Keratinocyte (primary cell): ENCODE results near the gene RAMP1. TPM values are rescaled to one million over a fixed set of nuclear protein-coding genes. Genes with fewer than 3 reads are reported as not detected.

Experiments
- DNase-seq: peaks from one replicate; pipeline ENCODE4 v3.0.0-alpha.2; 2011; ENCODE audit warnings: low read depth, missing footprints, low spot score
- FAIRE-seq: peaks from 2 replicates; lab custom pipeline; 2011; peaks lifted over from hg19 to GRCh38; lab: Jason Lieb, UNC
- H2AFZ ChIP-seq: 2 replicates; pipeline ENCODE4 v1.6.0; 2012; ENCODE audit warnings: low read length, control low read depth, inconsistent platforms; ENCODE audit not compliant: control insufficient read depth
- H3K27ac ChIP-seq: 2 replicates; pipeline ENCODE4 v1.5.1; 2011; ENCODE audit warnings: low read length; ENCODE audit not compliant: control insufficient read depth, insufficient read depth
- H3K27me3 ChIP-seq: 3 replicates; pipeline ENCODE4 v1.6.0; 2011; ENCODE audit warnings: low read length; ENCODE audit not compliant: control insufficient read depth, insufficient read depth; ENCODE audit errors: extremely low read depth
- H3K36me3 ChIP-seq, 2 experiments: 2 replicates in 1 of 2; 3 replicates in 1 of 2; pipeline ENCODE4 v1.5.1; 2011; ENCODE audit warnings: low read length in 2 of 2, mild to moderate bottlenecking in 1 of 2; ENCODE audit not compliant: control insufficient read depth in 2 of 2, insufficient read depth in 2 of 2; ENCODE audit errors: extremely low read depth in 1 of 2
- H3K4me1 ChIP-seq: 3 replicates; pipeline ENCODE4 v1.5.1; 2011; ENCODE audit warnings: low read length; ENCODE audit not compliant: control insufficient read depth, insufficient read depth; ENCODE audit errors: extremely low read depth
- H3K4me2 ChIP-seq: 3 replicates; pipeline ENCODE4 v1.6.0; 2011; ENCODE audit warnings: low read depth, low read length; ENCODE audit not compliant: control insufficient read depth, insufficient read depth; ENCODE audit errors: extremely low read depth
- H3K4me3 ChIP-seq, 3 experiments: fragments of 200-600 bp in 1 of 3; sonication (generic) in 1 of 3; 2 replicates in 2 of 3; 3 replicates in 1 of 3; pipeline ENCODE4 v1.5.1; 2011 to 2016; ENCODE audit warnings: low read length in 3 of 3, mild to moderate bottlenecking in 3 of 3, control low read depth in 2 of 3, inconsistent platforms in 1 of 3, low read depth in 1 of 3, mixed read lengths in 1 of 3, mixed run types in 1 of 3, moderate library complexity in 1 of 3; ENCODE audit not compliant: control insufficient read depth in 2 of 3, insufficient read depth in 2 of 3; ENCODE audit errors: extremely low read depth in 1 of 3
- H3K79me2 ChIP-seq: 2 replicates; pipeline ENCODE4 v1.6.0; 2012; ENCODE audit warnings: low read length; ENCODE audit not compliant: control insufficient read depth, insufficient read depth
- H3K9ac ChIP-seq: 3 replicates; pipeline ENCODE4 v1.6.0; 2011; ENCODE audit warnings: low read length; ENCODE audit not compliant: control insufficient read depth, insufficient read depth; ENCODE audit errors: extremely low read depth
- H3K9me1 ChIP-seq: 3 replicates; pipeline ENCODE4 v1.6.0; 2011; ENCODE audit warnings: low read length; ENCODE audit not compliant: control insufficient read depth, insufficient read depth; ENCODE audit errors: extremely low read depth
- H3K9me3 ChIP-seq: 2 replicates; pipeline ENCODE4 v1.5.1; 2012; ENCODE audit warnings: low read depth, low read length; ENCODE audit not compliant: control insufficient read depth
- H4K20me1 ChIP-seq: 3 replicates; pipeline ENCODE4 v1.6.0; 2011; ENCODE audit warnings: low read length; ENCODE audit not compliant: control insufficient read depth, insufficient read depth; ENCODE audit errors: extremely low read depth
- CTCF ChIP-seq, 3 experiments: IDR thresholded peaks in 1 of 3; conservative IDR thresholded peaks in 1 of 3; optimal IDR thresholded peaks in 1 of 3; 2 replicates in 2 of 3; 3 replicates in 1 of 3; pipeline versions ENCODE3 to v1.5.1; 2011; ENCODE audit warnings: low read length in 3 of 3, mild to moderate bottlenecking in 3 of 3, moderate library complexity in 2 of 3, control low read depth in 1 of 3, inconsistent platforms in 1 of 3; ENCODE audit not compliant: insufficient read depth in 2 of 3; ENCODE audit errors: extremely low read depth in 1 of 3
- EZH2 ChIP-seq: IDR thresholded peaks from one replicate; pipeline ENCODE4 v1.6.1; 2012; ENCODE audit warnings: inconsistent platforms, mild to moderate bottlenecking, low read length, moderate library complexity
- dilution Hi-C: fragments of 300-500 bp; cut with MboI; formaldehyde crosslinking; loops from one replicate; pipeline ENCODE4 v1.7.0; 2020; ENCODE audit warnings: low sequenced_read_pairs; ENCODE audit not compliant: extremely low pct_ligation_motif_present
- polyA plus RNA-seq, 5 experiments: library from polyadenylated mRNA; depleted of rRNA in 3 of 5; stranded (reverse) in 3 of 5; stranded (forward) in 1 of 5; unstranded in 1 of 5; fragments of >200 nt; gene quantifications; 1 replicate in 1 of 5; 2 replicates in 3 of 5; 3 replicates in 1 of 5; pipeline versions ENCODE4 v1.2.1 to v1.2.3, GENCODE V29; 2011 to 2012; ENCODE audit warnings: missing spikeins in 2 of 5, low read depth in 1 of 5, low replicate concordance in 1 of 5

The RAMP1 gene
- polyA plus RNA-seq, 1 donor (not counting 4 experiments of a cell fraction or from before 2014, with no cell fraction given) = 0.69 TPM

- Histone ChIP-seq H3K9ac (no peak overlapping the region), H3K4me3 (no peak overlapping the region), H3K27ac (no peak overlapping the region), H3K4me2 (no peak overlapping the region), H4K20me1 (no peaks in the 10 kb centered on the region), H3K27me3 (no peaks in the 10 kb centered on the region), H3K36me3 (no peaks in the 10 kb centered on the region), H2AFZ (no peak overlapping the region), H3K4me1 (no peaks in the 10 kb centered on the region), H3K9me1 (no peaks in the 10 kb centered on the region), H3K79me2 (no peaks in the 10 kb centered on the region), H3K9me3 (no peaks in the 10 kb centered on the region)
- TF ChIP-seq EZH2 (no peak), CTCF (optimal IDR thresholded peaks at IDR 0.05 in 1 of 3, IDR thresholded peaks at IDR 0.05 in 1 of 3, conservative IDR thresholded peaks at IDR 0.05 in 1 of 3; ENCODE audit: extremely low read depth in 1 of 3, insufficient read depth in 2 of 3, low read length in 3 of 3) (no peak)
- dilution Hi-C loops = no loop called here
- no peak for FAIRE-seq
- no peak for DNase-seq
Measured at GRCh38 chr2:237915576-237915975, 56.2 kb downstream of the RAMP1 start.

GRCh38 chr2:237916296-237916695 lies 56.9 kb downstream of the RAMP1 start:
- no peak overlapping the region for H3K4me2 ChIP-seq
- H4K20me1 ChIP-seq = no peaks in the 10 kb centered on the region
- H2AFZ ChIP-seq = no peak overlapping the region
- H3K9ac ChIP-seq = no peak overlapping the region
- TF ChIP-seq CTCF (optimal IDR thresholded peaks at IDR 0.05 in 1 of 3, IDR thresholded peaks at IDR 0.05 in 1 of 3, conservative IDR thresholded peaks at IDR 0.05 in 1 of 3; ENCODE audit: extremely low read depth in 1 of 3, insufficient read depth in 2 of 3, low read length in 3 of 3) = no peak
- TF ChIP-seq EZH2 = no peak
- DNase-seq (no peak), FAIRE-seq (no peak)
- H3K79me2 ChIP-seq = no peaks in the 10 kb centered on the region
- dilution Hi-C loops = no loop called here
- H3K27me3 ChIP-seq = no peaks in the 10 kb centered on the region
- H3K9me1 ChIP-seq = no peaks in the 10 kb centered on the region
- no peaks in the 10 kb centered on the region for H3K4me1 ChIP-seq
- H3K9me3 ChIP-seq = no peaks in the 10 kb centered on the region
- H3K27ac ChIP-seq = no peak overlapping the region
- no peaks in the 10 kb centered on the region for H3K36me3 ChIP-seq
- H3K4me3 ChIP-seq = no peak overlapping the region
